H1 (cell line): ENCODE measurements around the gene LHFPL3. TPM values are rescaled to one million over a fixed set of nuclear protein-coding genes. Genes with fewer than 3 reads are reported as not detected.

Source experiments
- CTCF ChIA-PET: fragments of 300-600 bp; sonication (Branson Sonifier 250); formaldehyde crosslinking; loops from one replicate; lab custom pipeline; 2021; ENCODE audit not compliant: partially characterized antibody; lab: Charles Lee
- POLR2A ChIA-PET: fragments of 300-600 bp; sonication (Branson Sonifier 250); formaldehyde crosslinking; loops from one replicate; lab custom pipeline; 2021; ENCODE audit warnings: inconsistent platforms; ENCODE audit not compliant: partially characterized antibody; lab: Charles Lee
- DNase-seq, 2 experiments: peaks; one replicate each; pipeline versions ENCODE4 v3.0.0 to v3.0.0-alpha.2; 2010 to 2022; ENCODE audit warnings: low spot score in 2 of 2, low read depth in 1 of 2, mixed read lengths in 1 of 2
- FAIRE-seq: peaks from 2 replicates; lab custom pipeline; 2011; peaks lifted over from hg19 to GRCh38; lab: Jason Lieb, UNC
- H2AFZ ChIP-seq: 2 replicates; pipeline ENCODE4 v1.8.1; 2012; ENCODE audit warnings: low read length, inconsistent platforms
- H2AK5ac ChIP-seq: 2 replicates; pipeline ENCODE4 v1.6.1; 2013; ENCODE audit warnings: low read depth, low read length
- H2BK120ac ChIP-seq: replicated peaks from 2 replicates; pipeline ENCODE3; 2013; ENCODE audit warnings: low read depth, low read length, inconsistent platforms
- H2BK12ac ChIP-seq: 2 replicates; pipeline ENCODE4 v1.6.1; 2013; ENCODE audit warnings: low read depth, low read length
- H2BK15ac ChIP-seq: 2 replicates; pipeline ENCODE4 v1.6.1; 2013; ENCODE audit warnings: low read length
- H2BK20ac ChIP-seq: 2 replicates; pipeline ENCODE4 v1.6.1; 2013; ENCODE audit warnings: low read length
- H2BK5ac ChIP-seq: 2 replicates; pipeline ENCODE4 v1.6.1; 2013; ENCODE audit warnings: low read depth, low read length
- H3K14ac ChIP-seq: 2 replicates; pipeline ENCODE4 v1.6.1; 2013; ENCODE audit warnings: inconsistent platforms; ENCODE audit not compliant: insufficient read length
- H3K18ac ChIP-seq: 2 replicates; pipeline ENCODE4 v1.6.1; 2013; ENCODE audit warnings: low read length; ENCODE audit errors: extremely low read depth
- H3K23ac ChIP-seq: 2 replicates; pipeline ENCODE4 v1.6.1; 2013; ENCODE audit warnings: inconsistent platforms; ENCODE audit not compliant: insufficient read length
- H3K23me2 ChIP-seq: 2 replicates; pipeline ENCODE4 v1.6.1; 2013; ENCODE audit warnings: low read depth, low read length
- H3K27ac ChIP-seq: 2 replicates; pipeline ENCODE4 v1.6.1; 2011; ENCODE audit warnings: low read depth, low read length, inconsistent platforms
- H3K27me3 ChIP-seq, 4 experiments: replicated peaks in 1 of 4; 1 replicate in 1 of 4; 2 replicates in 3 of 4; pipeline versions ENCODE4 v1.6.1 to v1.8.1; 2011 to 2013; ENCODE audit warnings: low read length in 3 of 4, mild to moderate bottlenecking in 3 of 4, inconsistent platforms in 2 of 4, mixed read lengths in 2 of 4, moderate library complexity in 1 of 4; ENCODE audit not compliant: control insufficient read depth in 3 of 4, insufficient read depth in 3 of 4; ENCODE audit errors: extremely low read depth in 1 of 4
- H3K36me3 ChIP-seq, 4 experiments: 2 replicates each; pipeline versions ENCODE4 v1.6.1 to v1.8.1; 2011 to 2013; ENCODE audit warnings: mild to moderate bottlenecking in 4 of 4, low read length in 3 of 4, moderate library complexity in 2 of 4, control low read depth in 1 of 4, inconsistent platforms in 1 of 4; ENCODE audit not compliant: insufficient read depth in 4 of 4, control insufficient read depth in 2 of 4
- H3K4ac ChIP-seq: replicated peaks from 2 replicates; pipeline ENCODE3; 2013; ENCODE audit warnings: low read length, low read depth, mixed read lengths, inconsistent platforms; ENCODE audit not compliant: insufficient read length
- H3K4me1 ChIP-seq, 4 experiments: replicated peaks in 1 of 4; 1 replicate in 1 of 4; 2 replicates in 3 of 4; pipeline versions ENCODE4 v1.6.1 to v1.8.1; 2011 to 2013; ENCODE audit warnings: low read length in 3 of 4, inconsistent platforms in 2 of 4, mixed read lengths in 1 of 4; ENCODE audit not compliant: insufficient read depth in 4 of 4, control insufficient read depth in 3 of 4
- H3K4me2 ChIP-seq, 2 experiments: 2 replicates each; pipeline versions ENCODE4 v1.6.1 to v1.8.1; 2011 to 2013; ENCODE audit warnings: low read depth in 2 of 2, low read length in 2 of 2, control low read depth in 1 of 2, inconsistent platforms in 1 of 2, mild to moderate bottlenecking in 1 of 2; ENCODE audit not compliant: insufficient read depth in 1 of 2
- H3K4me3 ChIP-seq, 4 experiments: fragments of 200-600, 300-600 bp in 1 of 4; sonication (generic), shearing (Covaris generic), sonication (Bioruptor Twin) in 1 of 4; 2 replicates each; pipeline versions ENCODE4 v1.5.1 to v1.8.1; 2011 to 2016; ENCODE audit warnings: low read length in 4 of 4, low read depth in 3 of 4, control low read depth in 2 of 4, inconsistent platforms in 2 of 4, mild to moderate bottlenecking in 2 of 4, mixed read lengths in 1 of 4, moderate library complexity in 1 of 4; ENCODE audit not compliant: insufficient read depth in 2 of 4; ENCODE audit errors: extremely low read depth in 1 of 4
- H3K56ac ChIP-seq: replicated peaks from 2 replicates; pipeline ENCODE3; 2013; ENCODE audit warnings: low read depth, mild to moderate bottlenecking, mixed read lengths, low read length, inconsistent platforms; ENCODE audit not compliant: insufficient read length
- H3K79me1 ChIP-seq: 2 replicates; pipeline ENCODE4 v1.6.1; 2013; ENCODE audit warnings: low read depth, low read length, control low read depth
- H3K79me2 ChIP-seq, 2 experiments: 2 replicates each; pipeline versions ENCODE4 v1.6.1 to v1.8.1; 2012 to 2013; ENCODE audit warnings: low read length in 2 of 2, mild to moderate bottlenecking in 2 of 2, inconsistent platforms in 1 of 2; ENCODE audit not compliant: insufficient read depth in 2 of 2, control insufficient read depth in 1 of 2
- H3K9ac ChIP-seq, 4 experiments: replicated peaks in 1 of 4; 1 replicate in 1 of 4; 2 replicates in 3 of 4; pipeline versions ENCODE4 v1.6.1 to v1.8.1; 2011 to 2013; ENCODE audit warnings: low read depth in 3 of 4, low read length in 3 of 4, control low read depth in 2 of 4, mild to moderate bottlenecking in 2 of 4, moderate library complexity in 2 of 4, inconsistent platforms in 1 of 4; ENCODE audit errors: extremely low read depth in 1 of 4
- H3K9me3 ChIP-seq, 2 experiments: 2 replicates each; pipeline versions ENCODE4 v1.6.1 to v1.8.1; 2012 to 2013; ENCODE audit warnings: mild to moderate bottlenecking in 2 of 2, moderate library complexity in 2 of 2, control low read depth in 1 of 2, inconsistent platforms in 1 of 2, low read depth in 1 of 2, low read length in 1 of 2, mixed read lengths in 1 of 2; ENCODE audit not compliant: insufficient read depth in 2 of 2
- H4K20me1 ChIP-seq, 2 experiments: replicated peaks in 1 of 2; 2 replicates each; pipeline versions ENCODE3 to v1.8.1; 2011 to 2013; ENCODE audit warnings: inconsistent platforms in 2 of 2, low read length in 2 of 2, mild to moderate bottlenecking in 1 of 2; ENCODE audit not compliant: insufficient read depth in 2 of 2, control insufficient read depth in 1 of 2
- H4K5ac ChIP-seq: 2 replicates; pipeline ENCODE4 v1.6.1; 2013; ENCODE audit warnings: low read length, low read depth, mixed read lengths, inconsistent platforms; ENCODE audit not compliant: insufficient read length
- H4K8ac ChIP-seq: 2 replicates; pipeline ENCODE4 v1.8.0; 2013; ENCODE audit warnings: mild to moderate bottlenecking, moderate library complexity, low read length, inconsistent platforms; ENCODE audit not compliant: insufficient read depth; ENCODE audit errors: extremely low read depth
- H4K91ac ChIP-seq: replicated peaks from 2 replicates; pipeline ENCODE3; 2013; ENCODE audit warnings: low read length, mixed read lengths, inconsistent platforms; ENCODE audit not compliant: insufficient read length
- CBX5 ChIP-seq: fragments of 300-800, 300-1000 bp; sonication (generic); IDR thresholded peaks from 2 replicates; pipeline ENCODE4 v1.7.1; 2016; ENCODE audit warnings: antibody characterized with exemption, low read length, low read depth
- CBX8 ChIP-seq: fragments of 300-800, 300-1000 bp; sonication (generic); IDR thresholded peaks from 2 replicates; pipeline ENCODE4 v1.7.1; 2016; ENCODE audit warnings: low read depth, low read length, borderline replicate concordance
- CHD1 ChIP-seq: IDR thresholded peaks from 2 replicates; pipeline ENCODE4 v1.6.1; 2012; ENCODE audit warnings: low read depth, low read length, improper control_type of control experiment
- CREB1 ChIP-seq: IDR thresholded peaks from 2 replicates; pipeline ENCODE4 v1.6.1; 2012; ENCODE audit warnings: inconsistent platforms
- E2F6 ChIP-seq: IDR thresholded peaks from 2 replicates; pipeline ENCODE4 v1.6.1; 2012; ENCODE audit warnings: inconsistent platforms
- HDAC6 ChIP-seq: IDR thresholded peaks from one replicate; pipeline ENCODE4 v1.7.1; 2012; ENCODE audit warnings: low read depth, mild to moderate bottlenecking, inconsistent platforms, low read length, moderate library complexity
- JUND ChIP-seq: IDR thresholded peaks from 2 replicates; pipeline ENCODE4 v1.6.1; 2011; ENCODE audit warnings: mild to moderate bottlenecking, improper control_type of control experiment, low read length
- MAFK ChIP-seq: IDR thresholded peaks from 2 replicates; pipeline ENCODE4 v1.6.1; 2012; ENCODE audit warnings: low read depth, mild to moderate bottlenecking, improper control_type of control experiment, low read length
- MAX ChIP-seq: IDR thresholded peaks from 2 replicates; pipeline ENCODE4 v1.6.1; 2012; ENCODE audit warnings: inconsistent platforms
- RBBP5 ChIP-seq: IDR thresholded peaks from 2 replicates; pipeline ENCODE4 v1.7.1; 2012; ENCODE audit warnings: low read depth, mild to moderate bottlenecking, inconsistent platforms, low read length, moderate library complexity, borderline replicate concordance
- SAP30 ChIP-seq: fragments of 300-600 bp; sonication (generic); IDR thresholded peaks from 2 replicates; pipeline ENCODE4 v1.7.1; 2012; ENCODE audit warnings: low read length, moderate library complexity, mild to moderate bottlenecking, inconsistent platforms; ENCODE audit not compliant: insufficient read depth, insufficient replicate concordance
- SRF ChIP-seq: IDR thresholded peaks from 2 replicates; pipeline ENCODE4 v1.6.1; 2011; ENCODE audit warnings: mild to moderate bottlenecking, low read depth, low read length, moderate library complexity
- ZNF274 ChIP-seq: IDR thresholded peaks from 2 replicates; pipeline ENCODE4 v1.7.0; 2012; ENCODE audit warnings: low read length, borderline replicate concordance; ENCODE audit errors: extremely low read depth
- WGBS, 2 experiments: shearing (Covaris generic) in 1 of 2; methylation state at CpG; one replicate each; pipeline versions ENCODE4 v1.1.6 to v1.1.7; 2013 to 2015; ENCODE audit warnings: low lambda C conversion rate in 2 of 2, mixed read lengths in 2 of 2, inconsistent platforms in 1 of 2, low coverage in 1 of 2, missing lambda C conversion rate in 1 of 2; ENCODE audit not compliant: insufficient replicate concordance in 2 of 2, insufficient coverage in 1 of 2, insufficient read length in 1 of 2; ENCODE audit errors: extremely low coverage in 1 of 2, missing lambda C conversion rate in 1 of 2; 5-methylcytosine and 5-hydroxymethylcytosine counted together
- polyA plus RNA-seq, 7 experiments: library from polyadenylated mRNA; depleted of rRNA in 3 of 7; stranded (reverse) in 5 of 7; unstranded in 2 of 7; fragments of >200 nt in 5 of 7; fragments of 200-250 nt in 2 of 7; gene quantifications; 1 replicate in 5 of 7; 2 replicates in 1 of 7; 4 replicates in 1 of 7; pipeline versions ENCODE4 v1.2.1 to v1.2.3, GENCODE V29; 2011 to 2013; ENCODE audit warnings: missing spikeins in 2 of 7, mixed read lengths in 2 of 7
- total RNA-seq: library from RNA; stranded (reverse); fragmentation: NEBNext Ultra II Directional; extraction: Animal tissue kit (Norgen Biotek cat#: 25700); gene quantifications from 2 replicates; pipeline ENCODE4 v1.2.1, GENCODE V29; 2021

The LHFPL3 gene
- total and polyA plus RNA-seq, 2 of the 8 experiments (the other 6 are each of a cell fraction or from before 2014, with no cell fraction given) = 0.24 to 0.50 TPM

- no peak overlapping the region for H3K27ac ChIP-seq
- WGBS, 2 experiments = 74% methylated on average over 5 of the region's 5 CpGs; no CpG with 5 or more reads in 1 of the 2 experiments
- no peak overlapping the region for H3K14ac ChIP-seq
- DNase-seq = no peak
- no peak overlapping the region for H3K18ac ChIP-seq
- no peak overlapping the region for H2BK15ac ChIP-seq
- peaks cover 0 to 7% (median 0%) of the 10 kb centered on the region in 4 experiments; a peak in 1 of 7 replicates for H3K4me1 ChIP-seq
- no peak overlapping the region for H3K9ac ChIP-seq
- no peak overlapping the region for H2BK5ac ChIP-seq
- no peak overlapping the region for H2BK120ac ChIP-seq
- ChIA-PET CTCF (no interaction called here), POLR2A (no interaction called here)
- no peaks in the 10 kb centered on the region; a peak in 1 of 4 replicates for H3K9me3 ChIP-seq
- no peak overlapping the region for H4K8ac ChIP-seq
- H2AK5ac ChIP-seq = no peak overlapping the region
- H3K27me3 ChIP-seq = no peaks in the 10 kb centered on the region
- H2BK12ac ChIP-seq = no peak overlapping the region
- H3K4ac ChIP-seq = no peak overlapping the region
- H4K20me1 ChIP-seq = no peaks in the 10 kb centered on the region
- no peak overlapping the region for H3K23ac ChIP-seq
- H3K23me2 ChIP-seq = no peaks in the 10 kb centered on the region
- no peak overlapping the region for H4K5ac ChIP-seq
- H3K4me3 ChIP-seq = no peak overlapping the region
- H3K79me1 ChIP-seq = no peaks in the 10 kb centered on the region
- no peaks in the 10 kb centered on the region for H3K79me2 ChIP-seq
- no peak overlapping the region for H2BK20ac ChIP-seq
- no peak for FAIRE-seq
- no peak overlapping the region for H2AFZ ChIP-seq
- H4K91ac ChIP-seq = no peak overlapping the region
- H3K36me3 ChIP-seq = no peaks in the 10 kb centered on the region
- H3K4me2 ChIP-seq = 0 out of 4 replicates have a peak overlapping the region, but pooled peaks of 1 of the 2 experiments have one; percentile 16
- no peak overlapping the region for H3K56ac ChIP-seq
- TF ChIP-seq MAX (no peak), ZNF274 (no peak), E2F6 (no peak), CHD1 (no peak), MAFK (no peak), SAP30 (no peak), JUND (no peak), SRF (no peak), RBBP5 (no peak), CREB1 (no peak), CBX8 (no peak), HDAC6 (no peak), CBX5 (no peak)
These were observed 10.3 kb upstream of the LHFPL3 start for GRCh38 chr7:104317948-104318629.
